Uterus (tissue), 2 donors: Measurements from ENCODE around the gene LMCD1.

ENCODE experiments used
- POLR2A ChIP-seq, 2 donors: fragments of 450-650 bp; IDR thresholded peaks; one replicate each; pipeline ENCODE4 v1.6.1; 2016; ENCODE audit warnings: antibody characterized with exemption in 2 of 2, mild to moderate bottlenecking in 1 of 2, moderate library complexity in 1 of 2
- TF ChIP-seq, protein P1 (sequence below), 4 experiments: fragments of 200-600 bp in 2 of 4; fragments of 450-650 bp in 2 of 4; sonication (generic) in 2 of 4; IDR thresholded peaks; one replicate each; pipeline ENCODE4 v1.5.1; 2016 to 2019; ENCODE audit warnings: antibody characterized with exemption in 4 of 4, mild to moderate bottlenecking in 2 of 4, moderate library complexity in 1 of 4

DNA sequence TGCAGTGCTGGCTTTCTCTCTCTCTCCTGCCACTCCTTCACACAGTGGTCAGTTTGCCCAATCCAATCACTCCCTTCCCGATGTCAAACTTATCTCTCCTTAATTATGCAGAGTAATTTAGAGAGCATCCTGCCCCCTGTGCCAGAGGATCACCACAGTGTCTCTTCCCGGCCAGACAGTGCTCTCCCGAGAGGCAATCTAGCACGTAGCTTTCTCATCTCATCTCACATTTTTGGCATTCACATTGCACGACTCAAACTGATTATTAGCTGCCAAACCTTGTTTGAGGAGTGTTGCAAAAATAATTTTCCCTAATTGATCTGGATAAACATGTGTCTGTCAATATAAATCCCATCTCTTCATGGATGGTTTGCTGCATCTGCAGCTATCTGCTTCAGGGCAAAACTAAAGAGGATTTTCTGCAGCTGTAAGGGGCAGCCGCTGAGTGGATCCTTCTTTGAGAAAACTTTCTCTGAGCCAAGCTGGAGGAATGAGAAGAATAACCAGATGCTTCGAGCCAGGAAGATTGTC lies 105.1 kb downstream of the LMCD1 start:
- TF ChIP-seq, protein P1, sequence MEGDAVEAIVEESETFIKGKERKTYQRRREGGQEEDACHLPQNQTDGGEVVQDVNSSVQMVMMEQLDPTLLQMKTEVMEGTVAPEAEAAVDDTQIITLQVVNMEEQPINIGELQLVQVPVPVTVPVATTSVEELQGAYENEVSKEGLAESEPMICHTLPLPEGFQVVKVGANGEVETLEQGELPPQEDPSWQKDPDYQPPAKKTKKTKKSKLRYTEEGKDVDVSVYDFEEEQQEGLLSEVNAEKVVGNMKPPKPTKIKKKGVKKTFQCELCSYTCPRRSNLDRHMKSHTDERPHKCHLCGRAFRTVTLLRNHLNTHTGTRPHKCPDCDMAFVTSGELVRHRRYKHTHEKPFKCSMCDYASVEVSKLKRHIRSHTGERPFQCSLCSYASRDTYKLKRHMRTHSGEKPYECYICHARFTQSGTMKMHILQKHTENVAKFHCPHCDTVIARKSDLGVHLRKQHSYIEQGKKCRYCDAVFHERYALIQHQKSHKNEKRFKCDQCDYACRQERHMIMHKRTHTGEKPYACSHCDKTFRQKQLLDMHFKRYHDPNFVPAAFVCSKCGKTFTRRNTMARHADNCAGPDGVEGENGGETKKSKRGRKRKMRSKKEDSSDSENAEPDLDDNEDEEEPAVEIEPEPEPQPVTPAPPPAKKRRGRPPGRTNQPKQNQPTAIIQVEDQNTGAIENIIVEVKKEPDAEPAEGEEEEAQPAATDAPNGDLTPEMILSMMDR (IDR thresholded peaks at IDR 0.05) = no peak
- no peak for TF ChIP-seq POLR2A (IDR thresholded peaks at IDR 0.05)
